UCSD-AML1 (cell line): ENCODE data around the gene DOCK10.
"Not testable (repeated sequence)": the region's sequence is repeated elsewhere in the genome, so short reads cannot be mapped to it uniquely, and the experiment has no call there.

Experiments used
- DNase-seq: peaks from one replicate; lab custom pipeline; 2025; ENCODE audit not compliant: unreplicated experiment; lab: John Stamatoyannopoulos, UW

Gene DOCK10

GRCh38 chr2:224951723-224952481 lies 90.4 kb downstream of the DOCK10 start:
- peak; percentile 25 for DNase-seq

DNA sequence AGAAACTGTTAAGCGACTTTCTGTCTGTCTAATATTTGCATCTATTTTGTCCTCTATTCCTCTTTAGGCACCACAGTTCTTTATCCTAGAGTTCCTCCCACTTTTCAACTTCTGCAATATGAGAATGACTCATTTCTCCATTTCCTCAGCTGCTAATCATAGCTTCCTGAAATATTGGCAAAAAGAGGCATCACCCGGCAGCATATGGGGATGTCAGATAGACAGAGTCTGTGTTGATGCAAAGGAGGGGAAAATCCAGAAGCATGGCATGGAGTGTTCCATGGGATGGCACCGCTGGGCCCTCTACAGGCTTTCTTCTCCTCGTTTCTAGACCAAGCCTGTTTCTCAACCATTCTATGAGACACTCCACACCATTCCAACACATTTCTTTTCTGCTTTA lies 93.4 kb downstream of the DOCK10 start:
- DNase-seq: peak; percentile 66

DNA sequence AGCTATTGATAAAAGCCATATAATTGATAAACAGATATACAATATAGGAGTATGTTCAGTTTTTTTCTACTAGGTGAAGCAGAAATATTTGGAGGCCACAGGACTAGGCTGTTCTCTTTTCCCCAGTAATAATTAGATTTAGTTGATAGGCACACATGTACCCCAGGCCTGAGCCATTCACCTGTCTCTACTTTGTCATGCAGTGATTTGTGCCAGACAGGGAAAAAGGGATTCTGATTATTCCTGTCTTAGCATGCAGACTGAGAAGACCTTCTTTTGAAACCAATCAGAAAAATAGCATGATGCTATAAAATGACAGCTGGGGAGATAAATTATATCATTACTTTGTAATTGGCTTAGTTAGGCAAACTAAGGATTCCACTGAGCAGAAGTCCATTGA lies 94.3 kb downstream of the DOCK10 start:
- no peak for DNase-seq

- DNase-seq: no peak
Measured at GRCh38 chr2:224947566-224947965, 94.7 kb downstream of the DOCK10 start.

DNA sequence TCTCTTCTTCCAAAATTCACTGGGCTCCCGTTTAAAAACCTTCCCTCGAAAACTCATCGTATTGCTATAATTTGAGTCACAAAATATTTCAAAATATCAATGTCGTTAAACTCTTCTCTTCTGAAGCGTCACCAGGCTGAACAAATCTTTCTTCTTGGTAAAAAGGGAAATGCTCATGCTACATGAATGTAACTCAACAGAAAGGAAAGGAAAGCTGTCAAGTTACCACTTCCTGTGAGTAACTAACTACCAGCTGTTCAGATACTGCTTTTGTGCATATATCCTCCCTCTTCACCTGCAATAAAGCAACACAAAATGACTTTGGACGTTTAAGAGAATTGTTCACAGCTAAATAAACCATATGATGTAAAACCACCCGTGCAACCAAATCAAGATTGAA lies 95.4 kb downstream of the DOCK10 start:
- no peak for DNase-seq

DNA sequence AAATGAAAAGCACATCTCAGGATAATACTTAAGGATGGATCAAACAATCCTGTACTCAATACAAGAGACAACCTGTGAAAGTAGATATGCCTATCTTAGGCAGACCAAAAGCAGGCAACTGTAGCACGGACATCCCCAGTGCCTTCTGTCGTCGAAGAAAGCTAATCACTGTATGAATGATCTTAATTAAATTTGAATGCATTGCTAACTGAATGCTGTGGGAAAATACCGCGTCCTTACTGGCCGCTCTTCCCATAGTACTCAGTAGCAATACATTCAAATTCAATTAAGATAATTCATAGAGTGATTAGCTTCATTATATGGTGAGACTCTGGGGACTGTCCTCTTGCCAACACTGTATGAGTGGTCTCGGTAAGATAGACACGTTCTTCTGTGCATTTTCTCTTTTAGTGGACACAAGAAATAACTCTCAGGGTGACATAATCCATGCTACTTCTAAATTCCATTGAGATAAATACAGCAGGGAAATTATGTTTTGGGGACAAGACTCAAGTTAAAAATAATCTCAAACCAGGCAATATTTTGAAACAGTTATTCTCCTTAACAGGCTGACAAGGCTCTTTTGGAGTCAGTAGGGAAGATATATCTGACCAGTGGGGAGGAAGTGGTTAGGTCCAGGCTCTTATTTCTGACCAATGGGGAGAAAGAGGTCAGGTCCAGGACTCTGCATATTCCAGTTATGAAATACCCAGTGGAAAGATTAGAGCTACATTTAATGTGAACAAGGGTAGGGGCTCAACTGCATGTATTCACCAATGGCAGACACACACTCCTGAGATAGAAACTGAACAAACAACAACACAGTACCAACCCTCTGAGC lies 97.3 kb downstream of the DOCK10 start:
- no peak for DNase-seq

DNA sequence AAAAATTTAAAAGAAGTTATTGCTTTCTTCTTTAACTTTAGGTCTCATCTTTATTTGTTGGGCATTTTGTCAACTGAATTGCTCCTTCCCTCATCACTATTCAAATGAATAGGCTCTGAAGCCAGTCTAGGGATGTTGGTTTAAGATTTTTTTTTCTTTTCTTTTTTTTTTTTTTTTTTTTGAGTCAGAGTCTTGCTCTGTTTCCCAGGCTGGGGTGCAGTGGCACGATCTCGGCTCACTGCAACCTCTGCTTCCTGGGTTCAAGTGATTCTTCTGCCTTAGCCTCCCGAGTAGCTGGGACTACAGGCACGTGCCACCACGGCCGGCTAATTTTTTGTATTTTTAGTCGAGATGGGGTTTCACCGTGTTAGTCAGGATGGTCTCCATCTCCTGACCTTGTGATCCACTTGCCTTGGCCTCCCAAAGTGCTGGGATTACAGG lies 98.6 kb downstream of the DOCK10 start:
- DNase-seq: not testable (repeated sequence)

DNA sequence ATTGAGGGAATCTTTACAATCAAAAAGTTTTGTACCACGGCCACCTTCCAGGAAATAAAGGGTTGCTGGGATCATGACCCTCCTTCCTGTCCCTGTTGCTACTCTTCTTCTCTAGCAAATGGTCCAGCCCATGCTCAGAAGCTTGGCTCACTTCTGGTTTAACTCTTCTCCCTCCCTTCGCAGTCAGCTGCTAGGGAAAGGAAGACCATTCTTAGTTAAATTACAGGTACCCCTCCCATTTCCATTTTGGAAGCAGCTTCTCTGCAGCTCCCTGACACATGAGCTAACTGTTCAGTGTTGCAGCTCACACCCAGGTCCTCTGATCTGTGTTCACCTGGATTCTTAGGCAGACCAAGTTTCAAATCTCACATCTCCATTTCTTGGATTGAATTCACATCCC lies 100.3 kb downstream of the DOCK10 start:
- DNase-seq: no peak

- no peak for DNase-seq
Measured at GRCh38 chr2:224940618-224941017, 101.7 kb downstream of the DOCK10 start.

DNA sequence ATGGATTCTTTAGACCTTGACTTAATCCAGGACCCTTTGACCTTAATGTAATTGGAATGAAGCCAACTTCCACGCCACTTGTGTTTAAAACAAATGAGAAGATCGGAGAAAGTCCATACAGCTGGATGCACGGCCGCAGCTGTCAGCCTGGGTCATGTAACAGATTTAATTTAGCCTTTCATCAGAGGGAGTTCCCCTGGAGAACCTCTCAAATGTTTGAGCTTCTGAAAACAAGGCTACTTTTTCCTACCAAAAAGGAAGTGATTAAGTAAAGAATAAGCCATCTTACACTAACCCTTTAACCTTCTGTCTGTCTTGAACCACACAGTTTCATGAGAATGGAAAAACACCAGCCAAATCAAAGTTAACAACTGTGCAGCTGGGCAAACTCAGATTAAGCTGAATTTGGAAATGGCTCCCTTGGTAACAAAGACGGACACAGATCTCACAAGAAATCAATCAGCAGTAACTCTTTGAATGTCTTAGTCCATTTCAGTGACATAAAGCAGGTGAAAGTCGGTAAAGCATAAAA lies 103.6 kb downstream of the DOCK10 start:
- no peak for DNase-seq

GRCh38 chr2:224937887-224938286 lies 104.4 kb downstream of the DOCK10 start:
- no peak for DNase-seq

- DNase-seq: no peak
Measured at GRCh38 chr2:224934526-224935188, 107.6 kb downstream of the DOCK10 start.

DNA sequence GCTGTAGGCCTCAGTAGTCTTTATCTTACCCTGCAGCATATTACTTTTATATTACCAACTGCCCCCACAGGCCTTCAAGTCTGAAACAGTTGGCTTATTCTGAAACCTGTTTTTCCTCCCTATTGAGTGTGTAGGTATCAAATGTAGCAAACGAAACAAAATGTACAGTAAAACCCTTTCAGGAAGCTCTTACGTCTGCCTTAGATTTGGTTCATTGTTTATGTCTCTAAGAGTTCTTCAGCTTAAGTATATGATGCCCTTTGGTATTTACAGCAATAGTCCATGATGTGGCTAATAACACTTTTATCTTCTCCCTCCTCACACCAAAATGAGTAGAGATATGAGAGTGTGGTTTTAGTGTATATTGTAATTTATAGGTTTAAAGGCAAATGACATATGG lies 108.8 kb downstream of the DOCK10 start:
- DNase-seq: no peak

DNA sequence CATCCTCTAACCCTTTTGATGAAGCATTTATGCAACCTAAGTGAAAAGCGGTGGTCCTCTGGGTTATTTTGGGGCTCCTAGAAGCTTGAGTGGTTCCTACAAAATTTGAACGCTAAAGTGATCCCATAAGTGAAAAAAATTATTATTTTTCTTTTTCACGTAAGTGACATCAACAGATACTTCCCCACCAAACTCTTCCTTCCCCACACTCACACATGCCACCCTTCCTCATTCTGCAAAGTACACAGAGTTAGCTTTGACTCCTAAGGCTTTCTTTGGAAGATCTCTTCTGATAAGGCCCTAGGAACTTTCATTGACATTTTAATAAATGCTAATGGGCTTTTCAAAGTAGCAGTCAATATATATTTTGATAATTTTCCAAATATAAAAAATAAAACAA lies 109.7 kb downstream of the DOCK10 start:
- DNase-seq: no peak

- no peak for DNase-seq
Measured at GRCh38 chr2:224931956-224932355, 110.3 kb downstream of the DOCK10 start.

DNA sequence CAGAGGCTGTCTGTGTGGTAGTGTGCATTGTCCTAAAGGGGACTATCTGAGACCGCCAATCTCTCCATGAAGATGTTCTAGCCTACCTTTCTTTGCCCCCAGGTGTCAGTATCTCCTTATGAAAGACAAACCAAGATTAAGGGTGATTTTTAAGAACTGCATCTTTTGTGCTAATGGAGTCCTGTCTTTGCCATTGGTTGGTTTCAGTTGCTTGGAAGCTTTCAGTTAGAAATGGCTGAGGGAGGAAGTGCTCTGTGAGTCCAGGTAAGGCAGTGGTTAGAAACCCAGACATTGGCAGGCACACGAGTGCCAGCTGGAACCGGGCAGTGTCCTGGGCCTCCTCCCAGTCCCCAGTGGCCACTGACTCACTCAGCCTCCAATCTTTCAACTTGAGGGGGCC lies 111.3 kb downstream of the DOCK10 start:
- DNase-seq: no peak

GRCh38 chr2:224930124-224930523 lies 112.1 kb downstream of the DOCK10 start:
- DNase-seq: no peak

GRCh38 chr2:224929512-224929911 lies 112.8 kb downstream of the DOCK10 start:
- DNase-seq: no peak

- DNase-seq: peak; percentile 34
Measured at GRCh38 chr2:224927646-224928173, 114.6 kb downstream of the DOCK10 start.

DNA sequence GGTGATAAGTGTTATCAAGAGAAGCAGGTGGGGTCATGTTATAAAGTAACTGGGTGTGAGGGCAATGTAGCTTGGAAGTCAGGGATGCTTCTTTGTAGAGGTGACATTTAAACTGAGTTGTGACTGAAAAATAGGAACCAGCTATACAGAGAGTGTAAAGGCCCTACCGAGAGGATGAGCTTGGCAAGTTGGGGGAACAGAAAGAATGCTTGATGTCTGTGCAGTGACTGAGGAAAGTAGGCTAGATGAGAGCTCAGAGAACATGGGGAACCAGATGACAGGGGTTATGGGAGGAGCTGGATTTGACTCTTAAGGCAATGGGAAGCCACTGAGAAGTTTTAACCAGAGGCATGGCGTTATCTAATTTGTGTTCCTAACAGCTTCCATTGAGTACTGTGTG lies 115.3 kb downstream of the DOCK10 start:
- DNase-seq: no peak

DNA sequence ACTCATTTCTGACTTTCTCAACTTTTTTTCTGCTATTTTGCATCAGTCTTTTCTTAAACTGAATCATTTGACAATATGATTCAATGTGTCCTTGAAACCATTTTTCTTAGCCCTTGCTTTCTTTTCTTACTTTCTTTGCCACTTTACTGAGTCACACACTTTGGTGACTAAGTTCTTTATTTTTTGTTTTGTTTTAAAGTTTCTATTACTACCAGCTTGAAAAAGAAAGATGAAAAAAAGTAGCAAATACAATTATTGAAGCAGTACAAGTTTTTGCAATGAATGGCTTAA lies 116.5 kb downstream of the DOCK10 start:
- DNase-seq: no peak
